GM12878 (cell line): ENCODE results near the gene RNF112.

Experiments used
- ASH2L ChIP-seq: fragments of 300-600, 200-600 bp; sonication (generic); IDR thresholded peaks from 2 replicates; pipeline ENCODE4 v1.6.1; 2017; ENCODE audit warnings: low read depth, mild to moderate bottlenecking, borderline replicate concordance
- BCL3 ChIP-seq: IDR thresholded peaks from 2 replicates; pipeline ENCODE4 v1.6.1; 2011; ENCODE audit warnings: borderline replicate concordance, low read depth, mild to moderate bottlenecking, moderate library complexity, low read length; ENCODE audit not compliant: insufficient read depth, poor library complexity, severe bottlenecking
- CHD2 ChIP-seq: IDR thresholded peaks from 2 replicates; pipeline ENCODE4 v1.6.1; 2011; ENCODE audit warnings: low read depth, low read length, improper control_type of control experiment, borderline replicate concordance
- NRF1 ChIP-seq: conservative IDR thresholded peaks from 2 replicates; pipeline ENCODE4 v1.6.1; 2011; ENCODE audit warnings: mild to moderate bottlenecking, low read depth, low read length, improper control_type of control experiment
- POLR2AphosphoS5 ChIP-seq: IDR thresholded peaks from 2 replicates; pipeline ENCODE4 v1.6.1; 2011; ENCODE audit warnings: mild to moderate bottlenecking, low read length, inconsistent platforms
- RAD21 ChIP-seq: IDR thresholded peaks from 2 replicates; pipeline ENCODE4 v1.6.1; 2011; ENCODE audit warnings: mild to moderate bottlenecking, low read depth, low read length, moderate library complexity; ENCODE audit not compliant: insufficient read depth
- SIN3A ChIP-seq: IDR thresholded peaks from 2 replicates; pipeline ENCODE4 v1.6.1; 2012; ENCODE audit warnings: low read depth, low read length, improper control_type of control experiment
- SMAD5 ChIP-seq: IDR thresholded peaks from 2 replicates; pipeline ENCODE4 v1.6.1; 2016; ENCODE audit warnings: antibody characterized with exemption, low read depth
- STAT1 ChIP-seq: fragments of 450-650 bp; conservative IDR thresholded peaks from 2 replicates; pipeline ENCODE4 v1.6.1; 2014; ENCODE audit warnings: antibody characterized with exemption, mild to moderate bottlenecking
- TF ChIP-seq, protein P1 (sequence below), 3 experiments: IDR thresholded peaks in 2 of 3; conservative IDR thresholded peaks in 1 of 3; 2 replicates each; pipeline ENCODE4 v1.5.1; 2011; ENCODE audit warnings: low read depth in 3 of 3, low read length in 3 of 3, mild to moderate bottlenecking in 3 of 3, control low read depth in 2 of 3, moderate library complexity in 2 of 3, inconsistent platforms in 1 of 3, mixed read lengths in 1 of 3; ENCODE audit not compliant: control insufficient read depth in 2 of 3, insufficient read depth in 1 of 3; ENCODE audit errors: extremely low read depth in 1 of 3

DNA sequence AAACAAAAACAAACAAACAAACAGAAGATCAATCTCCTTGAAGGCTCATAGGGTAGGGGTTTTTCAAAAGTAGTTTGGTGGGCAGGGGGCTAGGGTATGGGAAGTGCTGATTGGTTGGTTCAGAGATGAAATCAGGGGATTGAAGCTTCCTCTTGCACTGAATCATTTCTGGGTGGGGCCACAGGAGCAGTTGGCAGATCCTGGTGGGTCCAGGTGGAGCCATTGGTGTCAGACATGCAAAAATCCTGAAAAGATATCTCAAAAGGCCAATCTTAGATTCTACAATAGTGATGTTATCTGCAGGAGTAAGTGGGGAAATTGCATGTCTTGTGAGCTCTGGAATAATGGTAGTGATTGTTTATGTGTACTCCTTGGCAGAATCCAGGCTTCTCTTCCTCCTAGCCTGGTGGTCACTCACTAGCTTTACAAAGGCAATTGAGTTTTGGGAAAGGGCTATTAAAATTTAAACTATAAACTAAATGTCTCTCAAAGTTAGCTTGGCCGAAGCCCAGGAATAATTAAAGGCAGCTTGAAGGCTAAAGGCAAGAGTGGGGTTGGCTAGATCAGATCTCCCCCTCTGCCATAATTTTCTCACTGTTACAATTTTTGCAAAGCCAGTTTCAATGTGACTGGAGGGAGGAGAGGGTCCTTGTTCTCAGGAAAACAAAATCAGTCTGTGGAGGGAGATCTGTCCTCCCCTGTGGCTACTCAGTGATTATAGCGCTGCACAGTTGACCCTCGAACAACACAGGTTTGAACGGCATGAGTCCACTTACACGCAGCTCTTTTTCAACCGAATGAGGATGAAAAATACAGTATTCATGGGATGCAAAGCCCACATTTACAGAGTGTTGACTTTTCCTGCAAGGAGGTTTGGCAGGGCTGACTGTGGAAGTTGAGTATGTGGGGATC is 45.2 kb downstream of the RNF112 start:
- TF ChIP-seq POLR2AphosphoS5, result no peak
- no peak for TF ChIP-seq CHD2
- no peak for TF ChIP-seq STAT1
- TF ChIP-seq SIN3A, result no peak
- TF ChIP-seq BCL3, result no peak
- TF ChIP-seq ASH2L, result no peak
- TF ChIP-seq, protein P1, sequence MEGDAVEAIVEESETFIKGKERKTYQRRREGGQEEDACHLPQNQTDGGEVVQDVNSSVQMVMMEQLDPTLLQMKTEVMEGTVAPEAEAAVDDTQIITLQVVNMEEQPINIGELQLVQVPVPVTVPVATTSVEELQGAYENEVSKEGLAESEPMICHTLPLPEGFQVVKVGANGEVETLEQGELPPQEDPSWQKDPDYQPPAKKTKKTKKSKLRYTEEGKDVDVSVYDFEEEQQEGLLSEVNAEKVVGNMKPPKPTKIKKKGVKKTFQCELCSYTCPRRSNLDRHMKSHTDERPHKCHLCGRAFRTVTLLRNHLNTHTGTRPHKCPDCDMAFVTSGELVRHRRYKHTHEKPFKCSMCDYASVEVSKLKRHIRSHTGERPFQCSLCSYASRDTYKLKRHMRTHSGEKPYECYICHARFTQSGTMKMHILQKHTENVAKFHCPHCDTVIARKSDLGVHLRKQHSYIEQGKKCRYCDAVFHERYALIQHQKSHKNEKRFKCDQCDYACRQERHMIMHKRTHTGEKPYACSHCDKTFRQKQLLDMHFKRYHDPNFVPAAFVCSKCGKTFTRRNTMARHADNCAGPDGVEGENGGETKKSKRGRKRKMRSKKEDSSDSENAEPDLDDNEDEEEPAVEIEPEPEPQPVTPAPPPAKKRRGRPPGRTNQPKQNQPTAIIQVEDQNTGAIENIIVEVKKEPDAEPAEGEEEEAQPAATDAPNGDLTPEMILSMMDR (IDR thresholded peaks at IDR 0.05 in 2 of 3, conservative IDR thresholded peaks at IDR 0.05 in 1 of 3; ENCODE audit: control insufficient read depth in 2 of 3, extremely low read depth in 1 of 3, insufficient read depth in 1 of 3, low read depth in 3 of 3, low read length in 3 of 3), result no peak
- TF ChIP-seq RAD21, result no peak
- TF ChIP-seq SMAD5, result no peak
- TF ChIP-seq NRF1, result no peak
